Left ventricle myocardium inferior (tissue), 1 donor: Measurements from ENCODE around the gene TMUB2. TPM values are rescaled to one million over a fixed set of nuclear protein-coding genes. Genes with fewer than 3 reads are reported as not detected.
"Not testable (repeated sequence)": the region's sequence is repeated elsewhere in the genome, so short reads cannot be mapped to it uniquely, and the experiment has no call there.

ENCODE experiments used
- DNase-seq: peaks from one replicate; pipeline ENCODE4 v3.0.0-alpha.2; 2020
- H3K27ac ChIP-seq: fragments of 200-600 bp; replicated peaks from 2 replicates; pipeline ENCODE4 v1.8.0; 2021
- H3K27me3 ChIP-seq: fragments of 200-600 bp; 2 replicates; pipeline ENCODE4 v1.8.0; 2021; ENCODE audit warnings: low read depth
- H3K36me3 ChIP-seq: fragments of 200-600 bp; 2 replicates; pipeline ENCODE4 v1.8.0; 2021
- H3K4me1 ChIP-seq: fragments of 200-600 bp; 2 replicates; pipeline ENCODE4 v1.8.0; 2021
- H3K4me3 ChIP-seq: fragments of 200-600 bp; 2 replicates; pipeline ENCODE4 v1.8.0; 2021; ENCODE audit warnings: mild to moderate bottlenecking, moderate library complexity
- H3K9me3 ChIP-seq: fragments of 200-600 bp; replicated peaks from 2 replicates; pipeline ENCODE4 v1.8.0; 2021
- CTCF ChIP-seq: fragments of 200-600 bp; IDR thresholded peaks from 2 replicates; pipeline ENCODE4 v1.8.0; 2021; ENCODE audit warnings: antibody characterized with exemption, mild to moderate bottlenecking, borderline replicate concordance
- intact Hi-C: fragments of 100-400 bp; cut with micrococcal nuclease; formaldehyde crosslinking; loops from one replicate; pipeline ENCODE4 v1.11.0; 2022
- long read RNA-seq: library from polyadenylated mRNA; unstranded; transcript quantifications from one replicate; pipeline ENCODE4 v2.0.0, GENCODE V29; 2021
- total RNA-seq: library from RNA; stranded (reverse); fragmentation: NEBNext Ultra II Directional; extraction: Animal tissue kit (Norgen Biotek cat#: 25700); gene quantifications from one replicate; pipeline ENCODE4 v1.2.1, GENCODE V29; 2021
- donor health status: DM: no; HTN: yes; CAD: no; lungs with severe emphysema.

The TMUB2 gene
- 20.9 TPM for total RNA-seq
- long read RNA-seq, transcript TMUB2-201 (3 exons, 2,418 nt), result major isoform, 6 of 32 reads
- long read RNA-seq, partial matches to known transcripts, result 6 of 32 reads
- long read RNA-seq, other reads (novel, unspliced or antisense), result 16 of 32 reads

- H3K27ac ChIP-seq, result peak within 1 kb of the TSS; percentile 99
- peaks cover 45% of the 10 kb centered on the region for H3K36me3 ChIP-seq
- intact Hi-C loops, result no loop called here
- peaks cover 40% of the 10 kb centered on the region for H3K4me1 ChIP-seq
- no peaks in the 10 kb centered on the region for H3K9me3 ChIP-seq
- TF ChIP-seq CTCF, result no peak
- peak within 1 kb of the TSS; percentile 93 for H3K4me3 ChIP-seq
- no peaks in the 10 kb centered on the region for H3K27me3 ChIP-seq
- peak; percentile 98 for DNase-seq
Observed at GRCh38 chr17:44186307-44187130, at the start of gene TMUB2. TSS of gene TMUB2 (plus strand) at chr17:44186972. CDS start at chr17:44187709, 737 bp downstream.

- DNase-seq, result peak; percentile 63
- intact Hi-C loops, result no loop called here
- Histone ChIP-seq H3K9me3 (no peaks in the 10 kb centered on the region), H3K4me3 (no peak overlapping the region), H3K4me1 (peaks cover 24% of the 10 kb centered on the region), H3K27ac (no peak overlapping the region), H3K36me3 (no peaks in the 10 kb centered on the region), H3K27me3 (peaks cover 11% of the 10 kb centered on the region)
- no peak for TF ChIP-seq CTCF
Observed at GRCh38 chr17:44137891-44138709, 48.7 kb upstream of the TMUB2 start.

- peaks cover 58% of the 10 kb centered on the region for H3K4me1 ChIP-seq
Observed at GRCh38 chr17:44143921-44144320, 42.9 kb upstream of the TMUB2 start.

GRCh38 chr17:44144966-44145739, 41.6 kb upstream of the TMUB2 start:
- intact Hi-C loops, result no loop called here
- no peaks in the 10 kb centered on the region for H3K36me3 ChIP-seq
- no peak for DNase-seq
- H3K9me3 ChIP-seq, result no peaks in the 10 kb centered on the region
- H3K4me1 ChIP-seq, result peaks cover 58% of the 10 kb centered on the region
- TF ChIP-seq CTCF, result no peak
- no peaks in the 10 kb centered on the region for H3K27me3 ChIP-seq
- no peak overlapping the region for H3K4me3 ChIP-seq
- peak overlapping the region; percentile 88 for H3K27ac ChIP-seq

More at GRCh38 chr17:44143921-44144320, 42.9 kb upstream of the TMUB2 start:
- DNase-seq, H3K9me3 ChIP-seq, H3K36me3 ChIP-seq, intact Hi-C loops, H3K27ac ChIP-seq, H3K4me3 ChIP-seq, H3K27me3 ChIP-seq: not testable (repeated sequence)

- TF ChIP-seq CTCF, result no peak
- Histone ChIP-seq H3K4me1 (peaks cover 53% of the 10 kb centered on the region), H3K27ac (peak overlapping the region; percentile 88), H3K4me3 (no peak overlapping the region), H3K27me3 (no peaks in the 10 kb centered on the region), H3K9me3 (no peaks in the 10 kb centered on the region), H3K36me3 (no peaks in the 10 kb centered on the region)
- intact Hi-C loops, result no loop called here
- DNase-seq, result no peak
Observed at GRCh38 chr17:44146375-44147346, 40.1 kb upstream of the TMUB2 start.
